WERI-Rb-1 (cell line): ENCODE data around the gene SPTY2D1.

Experiments used
- DNase-seq: peaks from one replicate; pipeline ENCODE4 v3.0.0-alpha.2; 2020
- H3K27ac ChIP-seq: fragments of 250-450 bp; sonication (Bioruptor Pico); 2 replicates; pipeline ENCODE4 v1.5.1; 2020; ENCODE audit warnings: mild to moderate bottlenecking, moderate library complexity
- H3K27me3 ChIP-seq: fragments of 250-450 bp; sonication (Bioruptor Pico); 2 replicates; pipeline ENCODE4 v1.5.1; 2021; ENCODE audit warnings: mild to moderate bottlenecking, low read depth, moderate library complexity; ENCODE audit not compliant: insufficient read depth, severe bottlenecking
- H3K36me3 ChIP-seq: fragments of 250-450 bp; sonication (Bioruptor Pico); 2 replicates; pipeline ENCODE4 v1.5.1; 2020; ENCODE audit warnings: mild to moderate bottlenecking, moderate library complexity
- H3K4me3 ChIP-seq: 2 replicates; pipeline ENCODE4 v1.5.1; 2011; ENCODE audit warnings: low read depth, mild to moderate bottlenecking, control low read depth, low read length
- H3K9me3 ChIP-seq: fragments of 250-450 bp; sonication (Bioruptor Pico); 2 replicates; pipeline ENCODE4 v1.5.1; 2021; ENCODE audit warnings: mild to moderate bottlenecking, moderate library complexity; ENCODE audit not compliant: severe bottlenecking
- CTCF ChIP-seq: IDR thresholded peaks from 2 replicates; pipeline ENCODE4 v1.5.1; 2011; ENCODE audit warnings: low read depth, mild to moderate bottlenecking, control low read depth, inconsistent platforms, low read length

SPTY2D1 gene

GRCh38 chr11:18564149-18564548, 70.0 kb downstream of the SPTY2D1 start:
- H3K4me3 ChIP-seq, result no peak overlapping the region
- no peak for DNase-seq
- no peaks in the 10 kb centered on the region for H3K36me3 ChIP-seq
- H3K27me3 ChIP-seq, result no peaks in the 10 kb centered on the region
- no peaks in the 10 kb centered on the region for H3K9me3 ChIP-seq
- no peak overlapping the region for H3K27ac ChIP-seq
- no peak for TF ChIP-seq CTCF

- Histone ChIP-seq H3K27ac (no peak overlapping the region), H3K36me3 (no peaks in the 10 kb centered on the region), H3K4me3 (no peak overlapping the region), H3K27me3 (no peaks in the 10 kb centered on the region), H3K9me3 (no peaks in the 10 kb centered on the region)
- no peak for DNase-seq
- no peak for TF ChIP-seq CTCF
Observed at GRCh38 chr11:18563090-18563730, 70.9 kb downstream of the SPTY2D1 start.
